Measurements from ENCODE around the gene VWA3B.

The VWA3B gene

GRCh38 chr2:98327776-98328175 is 240.8 kb downstream of the VWA3B start:
- Histone ChIP-seq H3K9ac (ENCODE audit: low read depth, low read length, poor library complexity) (no peak overlapping the region), H3K4me2 (ENCODE audit: insufficient read depth, low read length, poor library complexity, severe bottlenecking) (no peak overlapping the region), H3K23ac (ENCODE audit: low read depth, low read length, poor library complexity) (no peak overlapping the region), H3K27ac (replicated peaks; ENCODE audit: low read length) (no peak overlapping the region), H2AFZ (ENCODE audit: low read length) (no peak overlapping the region), H3K27me3 (ENCODE audit: control insufficient read depth in 3 of 3, insufficient read depth in 3 of 3, low read depth in 1 of 3, low read length in 3 of 3) (no peaks in the 10 kb centered on the region), H4K8ac (ENCODE audit: low read depth, low read length) (no peak overlapping the region), H2BK120ac (ENCODE audit: low read depth, low read length) (no peak overlapping the region), H3K4ac (ENCODE audit: low read length) (no peak overlapping the region), H3K79me1 (ENCODE audit: low read depth, low read length) (no peaks in the 10 kb centered on the region), H3K14ac (ENCODE audit: low read length) (no peak overlapping the region), H4K91ac (ENCODE audit: low read depth, low read length, poor library complexity) (no peak overlapping the region), H2BK15ac (ENCODE audit: low read length) (no peak overlapping the region), H2AK5ac (ENCODE audit: low read depth, low read length) (no peak overlapping the region), H3K18ac (ENCODE audit: low read length) (no peak overlapping the region), H3K4me1 (ENCODE audit: control insufficient read depth in 2 of 2, insufficient read depth in 1 of 2, low read depth in 1 of 2, low read length in 2 of 2) (peaks cover 0 to 2% of the 10 kb centered on the region in 2 donors), H3K4me3 (ENCODE audit: low read length in 2 of 2) (peak overlapping the region in 1 of 2 donors; percentile 41), H3K9me3 (replicated peaks in 1 of 2; ENCODE audit: control insufficient read depth in 2 of 2, insufficient read depth in 1 of 2, low read depth in 1 of 2, low read length in 2 of 2) (peaks cover 4 to 21% of the 10 kb centered on the region in 2 donors), H2BK12ac (ENCODE audit: low read length) (no peak overlapping the region), H3K36me3 (replicated peaks in 1 of 2; ENCODE audit: control insufficient read depth in 2 of 2, insufficient read depth in 2 of 2, low read length in 2 of 2) (no peaks in the 10 kb centered on the region), H2BK5ac (ENCODE audit: low read length) (no peak overlapping the region)
- WGBS, 2 donors (ENCODE audit: extremely low coverage in 2 of 2, insufficient read length in 2 of 2, insufficient replicate concordance in 1 of 2) = no CpG with 5 or more reads among the region's 4 CpGs
- no peak for DNase-seq (ENCODE audit: low spot score)

GRCh38 chr2:98329549-98329948 is 242.6 kb downstream of the VWA3B start:
- H4K91ac ChIP-seq (ENCODE audit: low read depth, low read length, poor library complexity) = no peak overlapping the region
- H3K14ac ChIP-seq (ENCODE audit: low read length) = no peak overlapping the region
- peaks cover 4 to 14% of the 10 kb centered on the region in 2 donors for H3K9me3 ChIP-seq (replicated peaks in 1 of 2; ENCODE audit: control insufficient read depth in 2 of 2, insufficient read depth in 1 of 2, low read depth in 1 of 2, low read length in 2 of 2)
- no peaks in the 10 kb centered on the region for H3K27me3 ChIP-seq (ENCODE audit: control insufficient read depth in 3 of 3, insufficient read depth in 3 of 3, low read depth in 1 of 3, low read length in 3 of 3)
- H2BK12ac ChIP-seq (ENCODE audit: low read length) = no peak overlapping the region
- no peaks in the 10 kb centered on the region for H3K79me1 ChIP-seq (ENCODE audit: low read depth, low read length)
- no peak overlapping the region for H2BK15ac ChIP-seq (ENCODE audit: low read length)
- H3K4me1 ChIP-seq (ENCODE audit: control insufficient read depth in 2 of 2, insufficient read depth in 1 of 2, low read depth in 1 of 2, low read length in 2 of 2) = peaks cover 7 to 13% of the 10 kb centered on the region in 2 donors
- no peak overlapping the region for H3K4ac ChIP-seq (ENCODE audit: low read length)
- no peak overlapping the region for H3K23ac ChIP-seq (ENCODE audit: low read depth, low read length, poor library complexity)
- H3K36me3 ChIP-seq (replicated peaks in 1 of 2; ENCODE audit: control insufficient read depth in 2 of 2, insufficient read depth in 2 of 2, low read length in 2 of 2) = no peaks in the 10 kb centered on the region
- no CpG with 5 or more reads among the region's 4 CpGs for WGBS, 2 donors (ENCODE audit: extremely low coverage in 2 of 2, insufficient read length in 2 of 2, insufficient replicate concordance in 1 of 2)
- H2BK5ac ChIP-seq (ENCODE audit: low read length) = no peak overlapping the region
- H2AK5ac ChIP-seq (ENCODE audit: low read depth, low read length) = no peak overlapping the region
- no peak overlapping the region for H3K27ac ChIP-seq (replicated peaks; ENCODE audit: low read length)
- H2AFZ ChIP-seq (ENCODE audit: low read length) = no peak overlapping the region
- no peak overlapping the region for H4K8ac ChIP-seq (ENCODE audit: low read depth, low read length)
- H3K4me2 ChIP-seq (ENCODE audit: insufficient read depth, low read length, poor library complexity, severe bottlenecking) = no peak overlapping the region
- no peak overlapping the region for H3K9ac ChIP-seq (ENCODE audit: low read depth, low read length, poor library complexity)
- DNase-seq (ENCODE audit: low spot score) = no peak
- H3K18ac ChIP-seq (ENCODE audit: low read length) = no peak overlapping the region
- H3K4me3 ChIP-seq (ENCODE audit: low read length in 2 of 2) = no peak overlapping the region
- no peak overlapping the region for H2BK120ac ChIP-seq (ENCODE audit: low read depth, low read length)

GRCh38 chr2:98332989-98333388 is 246.0 kb downstream of the VWA3B start:
- Histone ChIP-seq H3K4me3 (ENCODE audit: low read length in 2 of 2) (no peak overlapping the region), H2BK5ac (ENCODE audit: low read length) (no peak overlapping the region), H3K14ac (ENCODE audit: low read length) (no peak overlapping the region), H4K91ac (ENCODE audit: low read depth, low read length, poor library complexity) (no peak overlapping the region), H2AFZ (ENCODE audit: low read length) (no peak overlapping the region), H2BK15ac (ENCODE audit: low read length) (no peak overlapping the region), H2AK5ac (ENCODE audit: low read depth, low read length) (no peak overlapping the region), H2BK12ac (ENCODE audit: low read length) (no peak overlapping the region), H3K27me3 (ENCODE audit: control insufficient read depth in 3 of 3, insufficient read depth in 3 of 3, low read depth in 1 of 3, low read length in 3 of 3) (no peaks in the 10 kb centered on the region), H3K18ac (ENCODE audit: low read length) (no peak overlapping the region), H2BK120ac (ENCODE audit: low read depth, low read length) (no peak overlapping the region), H3K4me2 (ENCODE audit: insufficient read depth, low read length, poor library complexity, severe bottlenecking) (no peak overlapping the region), H3K36me3 (replicated peaks in 1 of 2; ENCODE audit: control insufficient read depth in 2 of 2, insufficient read depth in 2 of 2, low read length in 2 of 2) (no peaks in the 10 kb centered on the region), H3K9ac (ENCODE audit: low read depth, low read length, poor library complexity) (no peak overlapping the region), H3K27ac (replicated peaks; ENCODE audit: low read length) (no peak overlapping the region), H3K79me1 (ENCODE audit: low read depth, low read length) (no peaks in the 10 kb centered on the region), H3K4me1 (ENCODE audit: control insufficient read depth in 2 of 2, insufficient read depth in 1 of 2, low read depth in 1 of 2, low read length in 2 of 2) (peaks cover 8 to 24% of the 10 kb centered on the region in 2 donors), H3K9me3 (replicated peaks in 1 of 2; ENCODE audit: control insufficient read depth in 2 of 2, insufficient read depth in 1 of 2, low read depth in 1 of 2, low read length in 2 of 2) (peaks cover 4 to 11% of the 10 kb centered on the region in 2 donors), H3K4ac (ENCODE audit: low read length) (no peak overlapping the region), H4K8ac (ENCODE audit: low read depth, low read length) (no peak overlapping the region), H3K23ac (ENCODE audit: low read depth, low read length, poor library complexity) (no peak overlapping the region)
- DNase-seq (ENCODE audit: low spot score) = no peak
- WGBS, 2 donors (ENCODE audit: extremely low coverage in 2 of 2, insufficient read length in 2 of 2, insufficient replicate concordance in 1 of 2) = no CpG with 5 or more reads among the region's 5 CpGs

- Histone ChIP-seq H3K4ac (ENCODE audit: low read length) (no peak overlapping the region), H3K27ac (replicated peaks; ENCODE audit: low read length) (no peak overlapping the region), H2AK5ac (ENCODE audit: low read depth, low read length) (no peak overlapping the region), H2BK120ac (ENCODE audit: low read depth, low read length) (no peak overlapping the region), H2BK12ac (ENCODE audit: low read length) (no peak overlapping the region), H4K8ac (ENCODE audit: low read depth, low read length) (no peak overlapping the region), H2AFZ (ENCODE audit: low read length) (peak overlapping the region; percentile 71), H3K9ac (ENCODE audit: low read depth, low read length, poor library complexity) (no peak overlapping the region), H3K27me3 (ENCODE audit: control insufficient read depth in 3 of 3, insufficient read depth in 3 of 3, low read depth in 1 of 3, low read length in 3 of 3) (no peaks in the 10 kb centered on the region), H3K14ac (ENCODE audit: low read length) (no peak overlapping the region), H3K4me1 (ENCODE audit: control insufficient read depth in 2 of 2, insufficient read depth in 1 of 2, low read depth in 1 of 2, low read length in 2 of 2) (peaks cover 8 to 24% of the 10 kb centered on the region in 2 donors), H3K23ac (ENCODE audit: low read depth, low read length, poor library complexity) (no peak overlapping the region), H4K91ac (ENCODE audit: low read depth, low read length, poor library complexity) (no peak overlapping the region), H3K9me3 (replicated peaks in 1 of 2; ENCODE audit: control insufficient read depth in 2 of 2, insufficient read depth in 1 of 2, low read depth in 1 of 2, low read length in 2 of 2) (peaks cover 4 to 9% of the 10 kb centered on the region in 2 donors), H3K79me1 (ENCODE audit: low read depth, low read length) (no peaks in the 10 kb centered on the region), H3K4me3 (ENCODE audit: low read length in 2 of 2) (peak overlapping the region in 1 of 2 donors; percentile 28), H2BK5ac (ENCODE audit: low read length) (no peak overlapping the region), H3K4me2 (ENCODE audit: insufficient read depth, low read length, poor library complexity, severe bottlenecking) (no peak overlapping the region), H3K18ac (ENCODE audit: low read length) (no peak overlapping the region), H3K36me3 (replicated peaks in 1 of 2; ENCODE audit: control insufficient read depth in 2 of 2, insufficient read depth in 2 of 2, low read length in 2 of 2) (no peaks in the 10 kb centered on the region), H2BK15ac (ENCODE audit: low read length) (no peak overlapping the region)
- DNase-seq (ENCODE audit: low spot score) = no peak
- WGBS, 2 donors (ENCODE audit: extremely low coverage in 2 of 2, insufficient read length in 2 of 2, insufficient replicate concordance in 1 of 2) = no CpG with 5 or more reads among the region's 2 CpGs
These were observed 247.0 kb downstream of the VWA3B start for GRCh38 chr2:98333922-98334321.

Measured in neuronal stem cell (in vitro differentiated cells).